PC-9 (cell line): ENCODE measurements around the gene TUBA4B. TPM values are rescaled to one million over a fixed set of nuclear protein-coding genes. Genes with fewer than 3 reads are reported as not detected.
A peak's percentile ranks its signal among the peaks of the same experiment; 100 is the strongest.

ENCODE experiments used
- BruUV-seq: library from RNA; stranded (reverse); fragments of 400-500 nt; replicated peaks from 2 replicates; lab custom pipeline; 2021; lab: Mats Ljungman, UMichigan
- CTCF ChIA-PET: fragments of 300-600 bp; sonication (Branson Sonifier 250); formaldehyde crosslinking; loops from one replicate; lab custom pipeline; 2022; ENCODE audit warnings: antibody characterized with exemption; lab: Charles Lee
- POLR2A ChIA-PET: fragments of 300-600 bp; sonication (Branson Sonifier 250); formaldehyde crosslinking; loops from one replicate; lab custom pipeline; 2022; ENCODE audit warnings: antibody characterized with exemption; ENCODE audit not compliant: unreplicated experiment; lab: Charles Lee
- DNase-seq, 2 experiments: peaks; one replicate each; pipeline versions ENCODE4 v3.0.0 to v3.0.0-alpha.2; 2015 to 2022; ENCODE audit warnings: mixed read lengths in 1 of 2
- H2AFZ ChIP-seq: fragments of 200-600 bp; sonication (generic); 2 replicates; pipeline ENCODE4 v1.8.1; 2017; ENCODE audit warnings: antibody characterized with exemption
- H3F3A ChIP-seq: fragments of 200-600 bp; sonication (generic); 2 replicates; pipeline ENCODE4 v1.8.1; 2017; ENCODE audit warnings: antibody characterized with exemption, mild to moderate bottlenecking, low read depth; ENCODE audit not compliant: insufficient read depth
- H3K27ac ChIP-seq: fragments of 200-600 bp; sonication (generic); 2 replicates; pipeline ENCODE4 v1.6.1; 2016; ENCODE audit warnings: mixed run types
- H3K27me3 ChIP-seq: fragments of 200-600 bp; sonication (generic); 2 replicates; pipeline ENCODE4 v1.6.1; 2016; ENCODE audit warnings: low read depth, mixed run types; ENCODE audit not compliant: insufficient read depth
- H3K36me3 ChIP-seq: fragments of 200-600 bp; sonication (generic); 2 replicates; pipeline ENCODE4 v1.6.1; 2016; ENCODE audit warnings: low read depth, mixed run types
- H3K4me1 ChIP-seq: fragments of 200-600 bp; sonication (generic); replicated peaks from 2 replicates; pipeline ENCODE4 v1.6.1; 2016; ENCODE audit warnings: mixed run types; ENCODE audit not compliant: insufficient read depth
- H3K4me2 ChIP-seq: fragments of 200-600 bp; sonication (generic); 2 replicates; pipeline ENCODE4 v1.6.1; 2017; ENCODE audit warnings: mixed run types
- H3K4me3 ChIP-seq: fragments of 200-600 bp; sonication (generic); 2 replicates; pipeline ENCODE4 v1.6.1; 2016; ENCODE audit warnings: mixed run types
- H3K79me2 ChIP-seq: fragments of 200-600 bp; sonication (generic); 2 replicates; pipeline ENCODE4 v1.6.1; 2017; ENCODE audit warnings: low read depth, mixed run types
- H3K9me2 ChIP-seq: fragments of 200-600 bp; sonication (generic); 2 replicates; pipeline ENCODE4 v1.8.1; 2017; ENCODE audit warnings: mild to moderate bottlenecking; ENCODE audit not compliant: insufficient read depth
- H3K9me3 ChIP-seq: fragments of 200-600 bp; sonication (generic); 2 replicates; pipeline ENCODE4 v1.8.1; 2016; ENCODE audit warnings: low read depth; ENCODE audit not compliant: insufficient read depth
- H4K20me1 ChIP-seq: fragments of 200-600 bp; sonication (generic); 2 replicates; pipeline ENCODE4 v1.8.1; 2017; ENCODE audit not compliant: insufficient read depth
- CTCF ChIP-seq: fragments of 200-600 bp; sonication (generic); conservative IDR thresholded peaks from 2 replicates; pipeline ENCODE4 v1.6.1; 2017; ENCODE audit warnings: mixed run types, antibody characterized with exemption, mild to moderate bottlenecking, moderate library complexity
- EZH2 ChIP-seq: fragments of 200-600 bp; sonication (generic); IDR thresholded peaks from 2 replicates; pipeline ENCODE4 v1.8.0; 2017; ENCODE audit warnings: antibody characterized with exemption, low read depth
- intact Hi-C: fragments of 100-400 bp; cut with micrococcal nuclease; formaldehyde crosslinking; loops from one replicate; pipeline ENCODE4 v1.10.0; 2022; ENCODE audit not compliant: unreplicated experiment
- total RNA-seq: library from RNA; stranded (reverse); gene quantifications from 2 replicates; pipeline ENCODE4 v1.2.3, GENCODE V29; 2021

TUBA4B gene
- total RNA-seq, 1 experiment from 2014 or later, result not detected

- Histone ChIP-seq H3K79me2 (no peaks in the 10 kb centered on the region), H3K9me2 (no peaks in the 10 kb centered on the region), H3K4me3 (no peak overlapping the region), H3K9me3 (no peaks in the 10 kb centered on the region), H4K20me1 (no peaks in the 10 kb centered on the region), H3K27me3 (no peaks in the 10 kb centered on the region), H2AFZ (no peak overlapping the region), H3K27ac (no peak overlapping the region), H3K4me2 (no peak overlapping the region), H3K36me3 (no peaks in the 10 kb centered on the region), H3K4me1 (peaks cover 12% of the 10 kb centered on the region), H3F3A (peaks cover 4% of the 10 kb centered on the region; the same call in 1 of the 2 replicates)
- BruUV-seq, result no TSS peak
- intact Hi-C loops, result no loop called here
- DNase-seq, result no peak
- no peak for TF ChIP-seq EZH2
- CTCF ChIA-PET, result interaction anchor here (0.6 kb wide), 1 partner anchor 53 kb away, joined by 3 read pairs; no protein-coding TSS in a partner anchor
- POLR2A ChIA-PET, result no interaction called here
Observed at GRCh38 chr2:219292616-219293015, 39.6 kb downstream of the TUBA4B start.

GRCh38 chr2:219293736-219294231 is 40.7 kb downstream of the TUBA4B start:
- H2AFZ ChIP-seq, result no peak overlapping the region
- intact Hi-C loops, result loop anchor here (1.0 to 2.0 kb wide), 6 partner anchors 14 to 133 kb away; partner anchors contain the start of genes ABCB6, ANKZF1, ATG9A and CNPPD1
- no peak overlapping the region for H3K4me3 ChIP-seq
- H3K4me1 ChIP-seq, result peaks cover 12% of the 10 kb centered on the region
- no TSS peak for BruUV-seq
- no peak for DNase-seq
- H3F3A ChIP-seq, result peaks cover 4% of the 10 kb centered on the region; the same call in 1 of the 2 replicates
- H3K27me3 ChIP-seq, result peaks cover under 1% of the 10 kb centered on the region; the same call in 1 of the 2 replicates
- H4K20me1 ChIP-seq, result no peaks in the 10 kb centered on the region
- H3K9me3 ChIP-seq, result no peaks in the 10 kb centered on the region
- H3K9me2 ChIP-seq, result no peaks in the 10 kb centered on the region
- no peaks in the 10 kb centered on the region for H3K79me2 ChIP-seq
- H3K36me3 ChIP-seq, result no peaks in the 10 kb centered on the region
- no peak for TF ChIP-seq CTCF
- no peak for TF ChIP-seq EZH2
- H3K27ac ChIP-seq, result no peak overlapping the region
- CTCF ChIA-PET, result interaction anchor here (0.5 to 2.3 kb wide), 2 partner anchors 15 to 77 kb away, joined by 4 to 13 read pairs; partner anchors contain the start of gene DNAJB2
- H3K4me2 ChIP-seq, result no peak overlapping the region
- POLR2A ChIA-PET, result no interaction called here

- peak overlapping the region; percentile 61; the same call in 1 of the 2 replicates for H3K4me3 ChIP-seq
- peak overlapping the region; percentile 79 for H2AFZ ChIP-seq
- H3K4me1 ChIP-seq, result peaks cover 7% of the 10 kb centered on the region
- no peaks in the 10 kb centered on the region for H3K79me2 ChIP-seq
- no peaks in the 10 kb centered on the region for H3K9me2 ChIP-seq
- no peak overlapping the region for H3K27ac ChIP-seq
- TF ChIP-seq CTCF (peak; percentile 87), EZH2 (no peak)
- no peaks in the 10 kb centered on the region for H3K9me3 ChIP-seq
- ChIA-PET CTCF (interaction anchor here (0.5 to 2.3 kb wide), 17 partner anchors 14 to 391 kb away, joined by 3 to 13 read pairs (median 5); partner anchors contain the start of genes ANKZF1, ATG9A, CNPPD1 and DNAJB2), POLR2A (interaction anchor here (0.6 to 0.9 kb wide), 3 partner anchors 46 to 118 kb away, joined by 3 to 7 read pairs (median 4); partner anchors contain the start of genes CNPPD1, GLB1L and STK16)
- peaks cover 7% of the 10 kb centered on the region for H3K27me3 ChIP-seq
- H3F3A ChIP-seq, result no peaks in the 10 kb centered on the region
- no TSS peak for BruUV-seq
- H3K4me2 ChIP-seq, result peak overlapping the region; percentile 76
- intact Hi-C loops, result loop anchor here (1.0 to 5.0 kb wide), 8 partner anchors 15 to 238 kb away; partner anchors contain the start of genes ABCB6, ANKZF1, ATG9A and CNPPD1
- H4K20me1 ChIP-seq, result no peaks in the 10 kb centered on the region
- no peaks in the 10 kb centered on the region for H3K36me3 ChIP-seq
- peak; percentile 65 to 91 for DNase-seq
Observed at GRCh38 chr2:219294356-219295351, 41.6 kb downstream of the TUBA4B start.
